Right forelimb (tissue), 1 donor: ENCODE results near the gene RAP2B.
"Not testable (repeated sequence)": the region's sequence is repeated elsewhere in the genome, so short reads cannot be mapped to it uniquely, and the experiment has no call there.

ENCODE experiments used
- DNase-seq: peaks from one replicate; pipeline ENCODE4 v3.0.0-alpha.2; 2018

Gene RAP2B

GRCh38 chr3:153161714-153162512 is at the start of gene RAP2B:
RAP2B (plus strand) TSS chr3:153162226; CDS start chr3:153162694, 468 bp downstream.
- peak; percentile 100 for DNase-seq

GRCh38 chr3:153113541-153113940 is 48.5 kb upstream of the RAP2B start:
- no peak for DNase-seq

GRCh38 chr3:153114270-153114669 is 47.8 kb upstream of the RAP2B start:
- DNase-seq, result not testable (repeated sequence)

DNA sequence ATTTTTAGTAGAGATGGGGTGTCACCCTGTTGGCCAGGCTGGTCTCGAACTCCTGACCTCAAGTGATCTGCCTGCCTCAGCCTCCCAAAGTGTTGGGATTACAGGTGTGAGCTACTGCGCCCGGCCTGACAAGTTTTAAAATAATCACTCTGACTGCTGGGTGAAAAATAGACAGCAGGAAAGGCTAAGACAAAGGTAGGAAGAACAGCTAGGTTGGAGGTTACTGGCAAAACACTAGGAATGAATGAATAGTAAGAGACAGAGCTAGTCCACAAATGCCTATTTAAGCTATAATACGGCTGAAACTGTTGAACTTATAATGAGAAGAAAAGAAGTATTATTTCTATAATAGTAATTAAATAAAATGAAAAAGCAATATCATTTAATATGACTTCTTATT is 46.7 kb upstream of the RAP2B start:
- DNase-seq, result no peak

DNA sequence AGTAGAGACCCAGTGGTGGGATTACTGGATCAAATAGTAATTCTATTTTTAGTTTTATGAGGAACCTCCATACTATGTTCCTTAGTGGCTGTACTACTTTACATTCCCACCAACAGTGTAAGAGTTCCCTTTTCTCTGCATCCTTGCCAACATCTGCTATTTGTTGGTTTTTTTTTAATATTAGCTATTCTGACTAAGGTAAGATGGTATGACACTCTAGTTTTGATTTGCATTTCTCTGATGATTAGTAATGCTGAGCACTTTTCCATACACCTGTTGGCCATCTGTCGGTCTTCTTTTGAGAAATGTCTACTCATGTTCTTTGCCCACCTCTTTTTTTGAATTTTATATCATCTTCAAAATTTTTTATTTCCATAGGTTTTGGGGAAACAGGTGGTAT is 34.2 kb upstream of the RAP2B start:
- DNase-seq, result no peak

- no peak for DNase-seq
Measured at GRCh38 chr3:153129426-153129825, 32.6 kb upstream of the RAP2B start.

GRCh38 chr3:153129866-153130265 is 32.2 kb upstream of the RAP2B start:
- DNase-seq, result no peak

DNA sequence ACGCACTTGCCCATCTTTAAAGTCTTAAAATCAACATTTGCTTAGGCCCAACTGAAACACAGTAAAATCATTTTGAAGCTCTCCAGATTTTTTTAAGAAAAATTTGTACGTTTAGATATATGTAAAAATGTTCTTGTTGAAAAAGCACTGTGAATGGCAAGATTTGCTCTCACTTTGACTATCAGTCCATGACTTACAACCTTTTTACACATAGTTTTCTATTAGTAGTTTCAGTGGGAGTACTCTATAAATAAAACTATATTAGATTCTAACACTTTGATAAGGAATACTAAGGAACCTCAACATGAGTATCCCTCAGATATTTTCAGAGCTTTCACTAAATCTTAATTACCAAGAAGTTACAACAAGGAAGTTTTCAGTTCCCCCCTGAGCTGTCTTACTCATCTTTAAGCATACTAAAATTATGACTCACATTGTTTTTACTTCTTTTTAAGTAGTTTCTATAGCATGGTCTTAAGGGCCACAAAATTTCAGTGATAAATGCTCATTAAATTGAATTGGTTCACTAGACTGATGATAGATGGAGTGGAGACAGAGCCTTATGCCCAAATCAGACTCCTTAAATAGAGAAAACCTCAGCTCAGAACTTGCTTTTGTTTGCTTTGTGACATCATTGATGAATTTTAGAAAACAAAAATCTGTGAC is 31.6 kb upstream of the RAP2B start:
- DNase-seq, result no peak

DNA sequence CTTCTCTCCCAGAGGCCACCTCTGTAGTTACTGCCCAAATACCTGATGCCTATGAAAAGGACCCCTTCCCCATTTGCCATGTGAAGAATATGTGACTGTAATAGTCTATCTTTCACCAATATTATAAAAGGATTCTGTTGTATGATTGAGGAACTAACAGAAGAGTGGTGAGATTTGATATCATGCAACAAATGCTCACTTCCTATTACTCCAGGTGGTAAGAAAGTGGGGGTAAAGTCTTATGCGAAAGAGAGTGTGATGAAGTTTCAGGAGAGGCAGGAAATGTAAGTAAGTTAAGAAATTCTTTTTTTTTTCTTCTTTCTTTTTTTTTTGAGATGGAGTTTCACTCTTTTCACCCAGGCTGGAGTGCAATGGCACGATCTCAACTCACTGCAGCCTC is 24.4 kb upstream of the RAP2B start:
- no peak for DNase-seq

DNA sequence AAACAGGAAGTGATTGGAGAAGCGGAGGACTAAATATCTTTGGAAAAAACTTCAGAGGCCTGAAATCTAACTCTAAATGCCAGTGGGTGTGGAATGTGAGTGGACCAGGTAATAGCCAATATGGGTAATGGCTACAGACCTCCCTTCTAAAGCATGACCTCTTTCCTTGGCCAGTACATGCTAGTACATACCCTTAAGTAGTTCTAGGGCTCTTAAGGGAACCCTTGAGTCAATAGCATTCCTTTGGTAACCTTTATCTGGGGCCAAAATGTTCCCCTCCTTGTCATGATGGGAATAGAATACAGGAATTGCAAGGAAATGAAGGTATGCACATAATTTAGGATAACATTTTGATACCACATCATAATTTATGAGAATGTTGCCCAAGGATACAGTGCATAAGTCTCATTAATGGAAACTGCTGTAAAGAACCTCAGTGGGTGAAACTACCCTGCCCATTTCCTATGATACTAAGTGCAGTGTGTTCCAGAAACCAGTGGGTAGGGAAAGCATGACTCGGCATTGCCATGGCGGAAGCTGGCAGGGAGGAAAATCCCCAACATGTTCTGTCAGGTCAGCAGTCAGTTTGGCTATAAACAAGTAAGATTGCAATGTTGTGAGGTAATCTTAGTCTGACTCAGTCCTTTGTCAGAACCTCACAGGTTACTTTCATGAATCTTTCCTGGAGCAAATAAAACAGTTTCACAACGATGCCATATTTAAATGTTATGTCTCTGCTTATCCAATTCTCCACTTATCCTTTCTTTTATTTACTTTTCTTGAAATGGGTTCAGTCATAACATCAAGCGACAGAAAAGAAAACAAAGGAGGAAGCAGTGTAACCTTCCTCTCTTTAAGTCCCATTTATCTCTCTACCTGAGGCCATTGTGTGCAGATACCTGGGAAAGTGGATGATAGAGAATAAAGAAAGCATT is 23.5 kb upstream of the RAP2B start:
- DNase-seq, result no peak

- no peak for DNase-seq
Measured at GRCh38 chr3:153142961-153143360, 19.1 kb upstream of the RAP2B start.

GRCh38 chr3:153144071-153144470 is 18.0 kb upstream of the RAP2B start:
- DNase-seq, result no peak

GRCh38 chr3:153144779-153145178 is 17.2 kb upstream of the RAP2B start:
- no peak for DNase-seq

GRCh38 chr3:153145454-153145853 is 16.6 kb upstream of the RAP2B start:
- no peak for DNase-seq

DNA sequence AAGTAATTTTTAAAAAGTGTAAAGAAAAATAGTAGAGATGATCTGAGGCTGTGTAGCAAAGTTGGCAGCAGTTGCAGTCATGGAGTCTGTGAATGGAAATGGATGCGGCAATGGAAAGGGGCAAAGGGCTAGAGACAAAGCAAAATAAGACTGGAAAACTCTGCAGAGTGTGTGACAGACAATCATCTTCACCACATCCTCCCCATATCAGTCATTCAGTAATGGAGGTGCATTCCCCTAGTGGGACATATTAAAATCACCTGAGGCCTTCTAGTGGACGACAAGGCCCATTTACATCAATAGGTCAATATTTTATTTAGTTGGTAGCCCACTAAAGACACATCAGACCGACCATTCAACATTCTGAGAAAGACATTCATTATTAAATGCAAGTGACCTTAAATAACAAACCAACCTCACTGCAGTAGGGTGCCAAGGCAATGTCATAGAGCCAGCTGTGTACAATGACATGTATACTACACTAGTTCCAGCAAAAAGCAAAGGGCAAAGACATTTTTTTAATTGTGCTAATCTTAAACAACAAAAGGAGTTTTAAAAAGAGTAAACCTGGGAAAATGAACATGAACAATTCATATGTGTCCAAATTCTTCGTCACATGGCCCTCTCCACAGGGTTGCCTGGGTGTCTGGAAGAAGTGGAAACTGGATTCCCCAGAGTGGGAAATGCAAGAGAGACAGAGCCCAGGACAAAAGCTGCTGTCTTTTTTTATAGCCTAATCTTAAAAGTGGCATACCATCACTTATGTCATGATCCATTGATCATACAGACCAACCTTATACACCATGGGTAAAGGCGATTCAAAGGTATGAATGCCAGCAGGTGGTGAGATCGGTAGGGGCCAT is 15.6 kb upstream of the RAP2B start:
- DNase-seq, result no peak

DNA sequence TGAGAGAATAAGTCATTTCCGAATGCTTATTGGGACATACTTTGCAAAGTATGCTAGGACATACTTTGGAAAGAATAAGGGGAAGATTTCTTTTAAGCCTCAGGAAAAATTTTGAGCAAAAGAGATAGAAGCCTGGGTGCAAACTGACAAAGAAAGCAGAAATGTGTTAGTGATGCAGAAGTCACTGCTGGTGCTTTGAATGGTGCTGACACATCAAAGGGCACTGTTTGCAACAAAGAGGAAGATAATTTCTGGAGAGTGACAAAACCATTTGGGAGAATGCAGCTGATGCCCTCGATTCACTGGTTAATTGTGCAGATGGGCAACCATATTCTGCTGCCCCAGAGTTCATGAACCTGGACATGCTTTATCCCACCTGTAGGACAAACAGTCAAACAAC is 11.0 kb upstream of the RAP2B start:
- DNase-seq, result no peak

DNA sequence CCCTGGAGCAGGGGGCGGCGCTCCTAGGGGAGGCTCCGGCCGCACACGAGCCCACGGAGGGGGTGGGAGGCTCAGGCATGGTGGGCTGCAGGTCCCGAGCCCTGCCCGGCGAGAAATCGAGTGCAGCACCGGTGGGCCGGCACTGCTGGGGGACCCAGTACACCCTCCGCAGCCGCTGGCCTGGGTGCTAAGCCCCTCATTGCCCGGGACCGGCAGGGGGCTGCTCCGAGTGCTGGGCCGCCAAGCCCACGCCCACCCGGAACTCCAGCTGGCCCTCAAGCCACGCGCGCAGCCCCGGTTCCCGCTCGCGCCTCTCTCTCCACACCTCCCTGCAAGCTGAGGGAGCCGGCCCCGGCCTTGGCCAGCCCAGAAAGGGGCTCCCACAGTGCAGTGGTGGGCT is 6.2 kb upstream of the RAP2B start:
- DNase-seq, result not testable (repeated sequence)

GRCh38 chr3:153158189-153158588 is 3.8 kb upstream of the RAP2B start:
- no peak for DNase-seq

GRCh38 chr3:153158961-153159735 is 2.9 kb upstream of the RAP2B start:
- no peak for DNase-seq

DNA sequence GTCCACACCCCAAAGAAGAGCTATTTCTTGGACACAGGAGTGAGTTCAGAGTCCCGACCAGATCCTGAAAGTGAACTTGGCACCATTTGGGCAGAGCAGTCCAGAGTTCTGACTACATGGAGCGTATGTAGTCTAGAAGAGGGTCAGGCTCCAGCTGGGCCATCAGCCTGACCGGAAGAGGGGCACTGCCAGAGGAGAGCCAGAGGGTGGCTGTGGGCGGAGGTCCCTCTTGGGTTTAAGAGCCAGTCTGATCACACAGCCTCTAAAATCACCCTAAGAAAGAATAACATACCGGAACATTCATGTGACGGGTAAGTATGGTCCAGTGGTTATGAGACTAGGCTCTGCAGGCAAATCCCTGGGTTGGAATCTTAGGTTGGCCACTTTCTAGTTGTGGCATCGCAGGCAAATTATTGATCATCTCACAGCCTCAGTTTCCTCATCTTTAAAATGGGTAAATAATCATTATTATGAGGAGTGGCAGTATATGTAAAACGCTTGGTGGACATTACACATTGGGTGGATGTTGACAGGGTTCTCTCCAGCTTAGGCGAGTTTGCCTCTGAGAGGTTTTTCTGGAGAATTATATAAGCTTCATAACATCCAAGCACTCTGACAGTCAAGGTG is 2.1 kb upstream of the RAP2B start:
- DNase-seq, result no peak
